ENCODE measurements around the gene IL1RL2.

GRCh38 chr2:102271844-102272243 lies 85.0 kb downstream of the IL1RL2 start:
- TF ChIP-seq CHD1 (IDR thresholded peaks at IDR 0.05; ENCODE audit: low read depth, low read length): no peak
- TF ChIP-seq CTCF (conservative IDR thresholded peaks at IDR 0.05; ENCODE audit: low read depth, low read length): no peak
- TF ChIP-seq POLR2A (IDR thresholded peaks at IDR 0.05; ENCODE audit: low read depth, low read length): no peak
- TF ChIP-seq MAZ (IDR thresholded peaks at IDR 0.05; ENCODE audit: borderline replicate concordance, low read depth, low read length): no peak

All from IMR-90 (cell line).